Cardiac fibroblast (primary cell): ENCODE measurements around the gene GRN.
A peak's percentile ranks its signal among the peaks of the same experiment; 100 is the strongest.

Experiments used
- DNase-seq, 2 donors: peaks; one replicate each; pipeline versions ENCODE4 v3.0.0 to v3.0.0-alpha.2; 2010; ENCODE audit warnings: low read depth in 2 of 2
- H3K4me3 ChIP-seq, 2 donors: replicated peaks in 1 of 2; 1 replicate in 1 of 2; 2 replicates in 1 of 2; pipeline ENCODE4 v1.5.1; 2011; ENCODE audit warnings: low read depth in 2 of 2, low read length in 2 of 2, mild to moderate bottlenecking in 2 of 2, moderate library complexity in 1 of 2
- TF ChIP-seq, protein P1 (sequence below): IDR thresholded peaks from one replicate; pipeline ENCODE4 v1.5.1; 2011; ENCODE audit warnings: low read depth, mild to moderate bottlenecking, low read length, inconsistent platforms

GRN gene

DNA sequence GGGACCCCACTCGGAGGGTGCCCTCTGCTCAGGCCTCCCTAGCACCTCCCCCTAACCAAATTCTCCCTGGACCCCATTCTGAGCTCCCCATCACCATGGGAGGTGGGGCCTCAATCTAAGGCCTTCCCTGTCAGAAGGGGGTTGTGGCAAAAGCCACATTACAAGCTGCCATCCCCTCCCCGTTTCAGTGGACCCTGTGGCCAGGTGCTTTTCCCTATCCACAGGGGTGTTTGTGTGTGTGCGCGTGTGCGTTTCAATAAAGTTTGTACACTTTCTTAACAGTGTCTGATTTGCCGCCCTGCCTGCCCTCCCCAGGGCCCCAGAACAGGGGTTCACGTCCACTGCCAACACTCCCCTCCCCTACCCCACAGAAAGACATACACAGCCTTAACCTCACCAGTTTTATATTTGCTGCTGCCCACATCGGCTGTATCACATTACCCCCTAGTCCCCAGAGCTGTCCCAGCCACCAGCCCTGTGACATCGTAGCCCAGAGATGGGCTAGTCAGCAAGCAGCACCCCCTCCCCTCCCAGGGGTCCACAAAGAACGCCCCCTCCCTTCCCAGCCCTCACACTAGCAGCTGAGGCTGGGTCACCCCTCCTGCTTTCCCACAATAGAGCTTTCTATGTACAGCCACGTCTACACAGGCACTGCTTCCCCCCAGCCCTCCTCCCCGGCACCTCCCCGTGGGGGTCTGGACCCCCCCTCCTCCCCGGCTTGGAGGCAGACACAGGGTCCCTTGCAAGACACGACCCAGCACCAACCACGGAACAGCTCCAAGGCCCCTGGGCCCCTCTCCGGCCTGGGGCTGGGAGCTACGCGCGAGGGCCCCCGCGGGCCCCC is 7.9 kb downstream of the GRN start:
- DNase-seq, result no peak
- H3K4me3 ChIP-seq, result no peak overlapping the region
- TF ChIP-seq, protein P1, sequence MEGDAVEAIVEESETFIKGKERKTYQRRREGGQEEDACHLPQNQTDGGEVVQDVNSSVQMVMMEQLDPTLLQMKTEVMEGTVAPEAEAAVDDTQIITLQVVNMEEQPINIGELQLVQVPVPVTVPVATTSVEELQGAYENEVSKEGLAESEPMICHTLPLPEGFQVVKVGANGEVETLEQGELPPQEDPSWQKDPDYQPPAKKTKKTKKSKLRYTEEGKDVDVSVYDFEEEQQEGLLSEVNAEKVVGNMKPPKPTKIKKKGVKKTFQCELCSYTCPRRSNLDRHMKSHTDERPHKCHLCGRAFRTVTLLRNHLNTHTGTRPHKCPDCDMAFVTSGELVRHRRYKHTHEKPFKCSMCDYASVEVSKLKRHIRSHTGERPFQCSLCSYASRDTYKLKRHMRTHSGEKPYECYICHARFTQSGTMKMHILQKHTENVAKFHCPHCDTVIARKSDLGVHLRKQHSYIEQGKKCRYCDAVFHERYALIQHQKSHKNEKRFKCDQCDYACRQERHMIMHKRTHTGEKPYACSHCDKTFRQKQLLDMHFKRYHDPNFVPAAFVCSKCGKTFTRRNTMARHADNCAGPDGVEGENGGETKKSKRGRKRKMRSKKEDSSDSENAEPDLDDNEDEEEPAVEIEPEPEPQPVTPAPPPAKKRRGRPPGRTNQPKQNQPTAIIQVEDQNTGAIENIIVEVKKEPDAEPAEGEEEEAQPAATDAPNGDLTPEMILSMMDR, result no peak

DNA sequence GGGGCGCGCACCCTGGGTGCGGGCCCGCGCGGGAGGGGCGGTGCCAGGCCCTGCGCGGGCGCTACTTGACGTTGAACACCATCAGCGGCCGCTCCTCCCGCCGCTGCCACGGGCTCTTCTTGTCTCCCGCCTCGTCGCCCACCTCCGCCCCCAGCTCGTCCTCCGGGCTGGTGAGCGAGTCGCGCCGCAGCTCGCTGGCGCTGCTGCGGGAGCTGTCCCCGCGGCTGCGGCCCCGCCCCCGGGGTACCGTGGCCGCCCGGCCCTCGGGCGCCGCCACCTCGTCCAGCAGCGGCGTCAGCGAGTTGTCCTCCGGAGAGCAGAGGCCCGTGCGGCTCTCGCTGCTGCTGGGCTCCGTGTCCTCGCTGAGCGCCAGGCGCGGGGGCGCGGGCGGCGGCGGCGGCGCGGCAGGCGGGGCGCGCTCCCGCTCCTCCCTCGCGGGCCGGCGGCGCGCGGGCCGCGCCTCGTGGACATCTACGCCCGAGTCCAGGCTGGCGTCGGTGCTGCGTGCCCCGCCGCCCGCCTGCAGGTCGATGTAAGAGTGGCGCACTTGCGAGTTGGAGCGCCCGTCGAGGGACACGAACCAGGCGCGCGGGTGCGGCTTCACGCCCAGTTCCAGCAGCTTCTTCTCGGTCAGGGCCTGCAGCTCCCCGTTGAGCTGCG is 8.7 kb downstream of the GRN start:
- DNase-seq, result peak in 1 of 2 donors; percentile 11
- TF ChIP-seq, protein P1, result no peak
- peak overlapping the region in 1 of 2 donors; percentile 34 for H3K4me3 ChIP-seq

DNA sequence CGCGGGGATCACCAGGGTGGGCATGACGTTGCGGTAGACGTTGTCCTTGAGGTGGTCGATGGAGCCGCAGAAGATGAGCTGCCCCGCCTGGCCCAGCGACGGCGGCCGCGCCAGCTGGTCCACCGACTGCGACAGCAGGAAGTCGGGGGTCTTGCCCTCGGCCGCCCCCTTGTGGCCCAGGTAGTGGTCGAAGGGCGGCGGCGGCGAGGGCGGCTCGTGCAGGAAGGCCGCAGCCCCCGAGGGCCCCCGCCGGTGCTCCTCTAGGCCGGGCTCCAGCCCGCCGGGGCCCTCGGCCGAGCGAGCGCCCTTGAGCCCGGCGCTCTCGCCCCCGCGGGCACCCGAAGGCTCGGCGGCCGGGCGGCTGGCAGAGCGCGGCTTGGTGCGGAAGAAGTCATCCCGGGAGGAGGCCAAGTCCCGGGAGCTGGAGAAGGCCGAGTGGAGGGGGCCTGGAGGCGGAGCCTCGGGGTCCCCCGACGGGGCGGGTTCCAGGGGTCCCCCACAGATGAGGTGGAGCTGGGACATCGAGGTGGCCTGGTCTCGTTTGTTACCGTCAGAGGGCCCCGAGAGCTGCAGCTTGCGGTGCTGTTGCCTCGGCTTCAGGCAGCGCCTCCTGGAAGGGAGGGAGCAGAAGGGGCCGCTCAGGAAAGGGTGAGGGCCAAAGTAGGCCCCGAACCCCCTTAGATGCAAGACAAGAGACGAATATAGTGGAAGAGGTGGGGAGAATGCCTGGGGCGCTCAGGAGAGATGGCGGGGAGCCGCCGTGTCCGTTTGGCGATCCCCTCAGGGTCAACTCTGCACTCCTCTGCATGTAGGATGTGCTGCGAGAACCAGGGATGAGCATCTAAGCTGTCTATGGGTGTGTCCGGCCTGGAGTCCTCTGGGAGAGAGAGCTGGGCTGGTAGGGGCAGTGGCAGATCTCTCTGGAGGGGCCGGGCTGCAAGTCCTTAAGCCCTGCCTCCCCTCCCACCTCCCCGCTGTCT is 9.8 kb downstream of the GRN start:
- DNase-seq, result no peak
- TF ChIP-seq, protein P1, result peak; percentile 25
- no peak overlapping the region for H3K4me3 ChIP-seq

DNA sequence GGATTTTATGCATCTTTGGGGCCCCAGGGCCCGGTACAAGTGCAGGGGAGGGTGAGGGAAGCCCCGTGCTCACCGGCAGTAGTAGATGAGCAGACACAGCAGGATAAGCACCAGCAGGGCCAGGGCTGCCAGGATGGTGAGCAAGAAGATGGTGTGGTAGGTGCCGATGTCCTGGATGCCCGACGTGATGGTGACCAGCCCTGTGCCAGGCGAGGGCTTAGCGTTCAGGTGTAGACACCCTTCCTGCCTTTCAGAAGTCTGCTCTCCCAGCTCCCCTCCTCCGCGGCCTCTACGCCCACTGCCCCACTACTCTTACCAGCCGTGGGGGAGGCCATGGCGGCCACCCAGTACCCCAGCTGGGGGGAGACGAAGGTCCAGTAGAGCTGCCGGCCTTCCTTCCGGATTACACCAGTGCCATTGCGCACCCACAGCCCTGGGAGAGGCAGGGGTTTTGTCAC is 10.6 kb downstream of the GRN start:
- TF ChIP-seq, protein P1, result no peak
- no peak for DNase-seq
- no peak overlapping the region for H3K4me3 ChIP-seq

DNA sequence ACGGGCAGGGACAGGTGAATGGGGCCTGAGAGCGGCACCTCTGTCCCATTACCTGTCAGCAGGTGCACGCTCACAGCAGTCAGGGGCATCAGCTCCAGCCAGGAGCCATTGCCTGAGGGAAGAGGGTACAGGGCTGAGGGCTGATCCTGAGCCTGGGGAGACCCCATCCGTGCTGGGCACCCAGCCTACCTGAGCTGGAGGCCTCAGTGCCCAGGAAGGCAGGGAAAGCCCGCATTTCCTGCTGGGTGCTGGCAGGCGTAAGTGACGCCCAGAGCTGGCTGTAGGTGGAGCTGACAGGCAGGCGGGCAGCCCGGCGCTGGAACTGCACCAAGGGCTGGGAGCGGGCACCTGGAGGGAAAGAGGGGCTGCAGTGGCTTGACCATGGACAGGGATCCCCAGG is 11.1 kb downstream of the GRN start:
- TF ChIP-seq, protein P1, result no peak
- no peak overlapping the region for H3K4me3 ChIP-seq

DNA sequence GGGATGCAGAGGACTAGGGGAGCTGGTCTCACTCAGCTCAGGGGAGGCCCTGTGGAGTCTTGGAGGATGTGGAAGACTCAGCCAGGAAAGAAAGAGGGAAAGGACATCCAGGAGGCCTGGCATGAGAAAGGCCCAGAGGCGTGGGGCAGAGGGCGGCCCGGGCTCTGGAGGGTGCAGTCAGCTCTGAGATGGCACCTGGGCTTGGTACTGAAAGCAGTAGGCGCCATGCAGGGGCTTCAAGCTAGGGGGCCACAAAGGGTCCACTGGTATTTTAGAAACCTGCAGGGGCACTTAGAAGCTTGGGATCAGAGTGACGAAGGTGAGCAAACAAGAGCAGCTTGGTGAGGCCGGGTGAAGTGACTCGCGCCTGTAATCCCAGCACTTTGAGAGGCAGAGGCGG is 13.0 kb downstream of the GRN start:
- TF ChIP-seq, protein P1, result no peak
- no peak overlapping the region for H3K4me3 ChIP-seq
- DNase-seq, result no peak

More for the DNA sequence above, 11.1 kb downstream of the GRN start:
- DNase-seq, result no peak
